Ishikawa (cell line): ENCODE results near the gene XAB2.

Experiments
- CEBPB ChIP-seq: IDR thresholded peaks from 2 replicates; pipeline ENCODE4 v1.6.1; 2012
- CREB1 ChIP-seq: IDR thresholded peaks from 2 replicates; pipeline ENCODE4 v1.6.1; 2012; ENCODE audit warnings: low read depth
- EGR1 ChIP-seq: IDR thresholded peaks from 2 replicates; pipeline ENCODE4 v1.6.1; 2012
- EP300 ChIP-seq: IDR thresholded peaks from 2 replicates; pipeline ENCODE4 v1.6.1; 2012; ENCODE audit warnings: borderline replicate concordance
- FOXM1 ChIP-seq: IDR thresholded peaks from 2 replicates; pipeline ENCODE4 v1.6.1; 2012; ENCODE audit warnings: low read depth, borderline replicate concordance
- MAX ChIP-seq: IDR thresholded peaks from 2 replicates; pipeline ENCODE4 v1.6.1; 2012
- NFIC ChIP-seq: IDR thresholded peaks from 2 replicates; pipeline ENCODE4 v1.6.1; 2012
- RAD21 ChIP-seq: IDR thresholded peaks from 2 replicates; pipeline ENCODE4 v1.6.1; 2012; ENCODE audit warnings: low read depth
- REST ChIP-seq: IDR thresholded peaks from 2 replicates; pipeline ENCODE4 v1.6.1; 2012; ENCODE audit warnings: low read depth, mild to moderate bottlenecking
- TAF1 ChIP-seq: IDR thresholded peaks from 2 replicates; pipeline ENCODE4 v1.6.1; 2012; ENCODE audit warnings: low read depth, mild to moderate bottlenecking
- TCF12 ChIP-seq: IDR thresholded peaks from 2 replicates; pipeline ENCODE4 v1.6.1; 2012; ENCODE audit warnings: low read depth
- TEAD4 ChIP-seq: IDR thresholded peaks from 2 replicates; pipeline ENCODE4 v1.6.1; 2012
- YY1 ChIP-seq: IDR thresholded peaks from 2 replicates; pipeline ENCODE4 v1.6.1; 2012; ENCODE audit warnings: low read depth
- ZBTB7A ChIP-seq: IDR thresholded peaks from 2 replicates; pipeline ENCODE4 v1.6.1; 2012; ENCODE audit warnings: low read depth
- TF ChIP-seq, protein P1 (sequence below): IDR thresholded peaks from 2 replicates; pipeline ENCODE4 v1.6.1; 2012

The XAB2 gene

GRCh38 chr19:7633698-7634097, 4.4 kb upstream of the XAB2 start, which contains the start of gene PCP2:
PCP2 (minus strand) TSS chr19:7633719; CDS start chr19:7633457, 262 bp downstream.
- TF ChIP-seq YY1 (no peak), CEBPB (no peak), EP300 (no peak), CREB1 (no peak), TEAD4 (no peak)

DNA sequence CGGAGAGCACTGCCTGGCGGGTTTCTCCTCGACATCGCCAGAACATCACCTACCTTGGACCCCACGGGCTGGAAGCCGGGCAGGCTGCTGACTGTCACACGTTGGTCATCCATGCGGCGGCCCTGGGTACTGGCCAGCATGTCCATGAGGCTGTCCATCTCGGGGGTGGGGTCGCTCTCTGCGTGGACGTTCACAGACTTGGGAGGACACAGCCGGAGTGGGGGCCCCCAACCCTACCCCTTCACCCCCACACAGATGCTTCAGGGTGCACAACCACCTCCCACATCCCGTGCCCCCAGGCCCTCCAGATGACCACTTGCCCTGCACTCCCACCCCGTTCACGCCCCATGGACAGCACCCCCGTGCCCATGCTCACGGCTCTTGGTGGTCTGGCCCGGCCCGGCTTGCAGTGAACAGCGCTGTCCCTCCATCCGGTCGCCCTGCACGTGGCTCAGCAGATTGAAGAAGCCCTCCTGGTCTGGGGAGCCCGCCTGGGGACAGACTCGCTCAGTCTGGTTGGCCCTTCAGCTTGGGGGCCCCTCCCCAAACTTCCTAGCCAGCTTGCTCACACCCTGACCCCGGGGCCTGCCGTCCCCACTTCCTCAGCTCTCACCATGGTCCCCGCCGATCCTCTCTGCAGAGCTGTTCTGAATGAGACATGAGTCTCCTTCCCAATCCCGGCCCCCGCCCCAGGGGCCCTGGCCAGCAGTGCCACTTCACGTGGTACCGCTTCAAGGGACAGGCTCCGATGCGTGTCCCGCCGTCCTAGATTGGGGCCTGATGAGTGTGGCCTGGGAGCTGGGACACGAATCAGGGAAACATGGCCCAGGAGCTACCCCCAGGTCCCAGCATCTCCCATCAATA, 3.2 kb upstream of the XAB2 start:
- TF ChIP-seq FOXM1 (no peak), MAX (no peak), NFIC (no peak), ZBTB7A (no peak), TEAD4 (no peak), CREB1 (no peak), YY1 (no peak), REST (no peak), RAD21 (no peak), EP300 (no peak), EGR1 (no peak), TAF1 (no peak), TCF12 (no peak), CEBPB (no peak)
- TF ChIP-seq, protein P1, sequence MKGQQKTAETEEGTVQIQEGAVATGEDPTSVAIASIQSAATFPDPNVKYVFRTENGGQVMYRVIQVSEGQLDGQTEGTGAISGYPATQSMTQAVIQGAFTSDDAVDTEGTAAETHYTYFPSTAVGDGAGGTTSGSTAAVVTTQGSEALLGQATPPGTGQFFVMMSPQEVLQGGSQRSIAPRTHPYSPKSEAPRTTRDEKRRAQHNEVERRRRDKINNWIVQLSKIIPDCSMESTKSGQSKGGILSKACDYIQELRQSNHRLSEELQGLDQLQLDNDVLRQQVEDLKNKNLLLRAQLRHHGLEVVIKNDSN: no peak

GRCh38 chr19:7631577-7631976, 2.2 kb upstream of the XAB2 start:
- TF ChIP-seq ZBTB7A (no peak), TAF1 (no peak), TEAD4 (no peak), TCF12 (no peak), CREB1 (no peak), MAX (no peak)

DNA sequence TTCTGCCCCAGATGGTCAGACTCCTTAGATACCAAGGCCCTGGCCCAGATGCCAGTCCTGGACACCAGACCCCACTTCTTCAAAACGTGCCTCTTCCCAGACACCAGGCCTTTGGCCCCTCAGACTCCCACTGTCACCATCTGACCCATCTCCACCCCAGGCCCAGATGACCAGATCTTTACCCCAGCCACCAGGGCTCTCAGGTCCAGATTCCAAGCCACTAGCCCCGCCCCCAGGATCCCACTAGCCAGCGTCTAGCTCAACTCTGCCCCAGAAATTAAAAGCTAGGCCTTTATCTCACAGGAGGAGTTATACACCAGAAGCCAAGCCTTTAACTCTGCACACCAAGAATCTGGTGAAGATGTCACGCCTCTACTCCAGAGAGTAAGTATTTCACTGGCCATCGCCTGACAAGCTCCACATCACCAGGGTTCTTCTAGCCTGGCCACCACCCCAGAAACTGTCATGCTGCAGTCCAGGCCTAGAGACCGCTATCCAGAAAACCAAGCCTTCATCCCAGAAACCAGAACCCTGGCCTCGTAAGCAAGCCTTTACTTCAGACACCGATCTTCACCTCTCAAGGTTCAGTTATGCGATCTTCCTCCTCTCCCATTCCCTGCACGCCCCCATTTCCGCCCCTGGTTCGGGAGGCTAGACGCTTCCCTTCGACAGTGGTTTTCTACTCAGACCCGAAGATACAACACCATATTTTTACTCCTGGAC, 595 bp downstream of the XAB2 start:
- TF ChIP-seq, protein P1: no peak
- TF ChIP-seq FOXM1: no peak
- TF ChIP-seq ZBTB7A: no peak
- TF ChIP-seq MAX: no peak
- no peak for TF ChIP-seq YY1
- TF ChIP-seq RAD21: no peak
- no peak for TF ChIP-seq NFIC
- no peak for TF ChIP-seq CEBPB
- TF ChIP-seq TAF1: no peak
- no peak for TF ChIP-seq TEAD4
- no peak for TF ChIP-seq EP300
- no peak for TF ChIP-seq REST
- TF ChIP-seq TCF12: no peak
- TF ChIP-seq EGR1: no peak

GRCh38 chr19:7627166-7627565, 2.2 kb downstream of the XAB2 start:
- no peak for TF ChIP-seq CEBPB
